LHCN-M2 (cell line): Measurements from ENCODE around the gene EIF3A. TPM values are rescaled to one million over a fixed set of nuclear protein-coding genes. Genes with fewer than 3 reads are reported as not detected.
"Not testable (repeated sequence)": the region's sequence is repeated elsewhere in the genome, so short reads cannot be mapped to it uniquely, and the experiment has no call there.

ENCODE experiments used
- DNase-seq: peaks from one replicate; pipeline ENCODE4 v3.0.0-alpha.2; 2012; ENCODE audit warnings: low read depth
- total RNA-seq: library from RNA; depleted of rRNA; stranded (reverse); fragments of >200 nt; gene quantifications from 2 replicates; pipeline ENCODE4 v1.2.3, GENCODE V29; 2014

The EIF3A gene
- total RNA-seq, 1 experiment from 2014 or later = 140 TPM

- no peak for DNase-seq
Observed at GRCh38 chr10:119100434-119101238, 20.0 kb upstream of the EIF3A start.

GRCh38 chr10:119098576-119098975 lies 18.0 kb upstream of the EIF3A start:
- DNase-seq = no peak

DNA sequence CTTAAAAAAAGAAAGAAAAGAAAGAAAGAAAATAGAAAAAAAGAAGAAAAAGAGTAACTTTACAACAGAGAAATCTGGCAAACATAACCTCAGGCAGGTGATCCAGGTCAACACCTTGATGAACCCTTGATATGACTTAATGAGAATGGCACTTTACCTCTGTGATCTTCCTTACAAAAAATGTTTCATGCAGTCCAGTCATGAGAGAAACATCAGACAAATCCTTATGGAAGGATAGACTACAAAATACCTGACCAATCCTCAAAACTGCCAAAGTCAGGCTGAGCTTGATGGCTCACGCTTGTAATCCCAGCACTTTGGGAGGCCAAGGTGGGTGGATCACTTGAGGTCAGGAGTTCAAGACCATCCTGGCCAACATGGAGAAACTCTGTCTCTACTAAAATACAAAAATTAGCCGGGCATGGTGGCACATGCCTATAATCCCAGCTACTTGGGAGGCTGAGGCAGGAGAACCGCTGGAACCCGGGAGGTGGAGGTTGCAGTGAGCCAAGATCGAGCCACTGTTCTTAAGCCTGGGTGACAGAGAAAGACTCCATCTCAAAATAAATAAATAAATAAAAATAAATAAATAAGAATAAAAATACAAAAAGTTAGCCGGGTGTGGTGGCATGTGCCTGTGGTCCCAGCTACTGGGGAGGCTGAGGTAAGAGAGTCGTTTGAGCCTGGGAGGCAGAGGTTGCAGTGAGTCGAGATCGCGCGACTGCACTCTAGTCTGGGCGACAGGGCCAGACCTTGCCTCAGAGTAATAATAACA lies 16.2 kb upstream of the EIF3A start:
- DNase-seq = not testable (repeated sequence)

GRCh38 chr10:119095640-119096039 lies 15.0 kb upstream of the EIF3A start:
- DNase-seq = no peak

GRCh38 chr10:119090968-119091367 lies 10.4 kb upstream of the EIF3A start:
- peak; percentile 68 for DNase-seq

DNA sequence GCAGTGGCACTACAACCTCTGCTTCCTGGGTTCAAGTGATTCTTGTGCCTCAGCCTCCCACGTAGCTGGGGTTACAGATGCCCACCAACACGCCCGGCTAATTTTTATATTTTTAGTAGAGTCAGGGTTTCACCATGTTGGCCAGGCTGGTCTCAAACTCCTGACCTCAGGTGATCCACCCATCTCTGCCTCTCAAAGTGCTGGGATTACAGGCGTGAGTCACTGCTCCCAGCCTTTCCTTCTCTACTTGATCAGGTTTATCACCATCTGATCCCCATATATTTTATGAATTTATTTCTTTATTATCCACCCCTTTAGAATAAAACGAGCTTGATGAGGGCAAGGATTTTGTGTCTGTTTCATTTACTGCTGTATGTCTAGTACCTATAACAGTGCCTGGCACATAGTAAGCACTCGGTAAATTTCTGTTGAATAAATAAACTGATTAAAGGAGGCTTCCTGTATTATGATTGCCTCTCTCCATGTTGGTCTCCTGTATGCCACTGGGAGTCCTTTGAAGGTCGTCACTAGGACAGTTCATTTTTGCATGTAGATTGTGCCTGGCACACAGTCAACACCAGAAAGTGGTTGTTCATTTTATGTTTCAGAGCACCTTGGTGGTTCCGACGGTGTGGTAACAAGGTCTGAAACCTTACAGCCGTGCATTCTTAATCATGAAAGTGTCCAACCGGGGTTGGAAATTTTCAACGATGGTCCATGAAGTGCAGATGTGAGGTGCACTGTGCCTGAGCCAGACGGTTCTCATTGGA lies 9.6 kb upstream of the EIF3A start:
- no peak for DNase-seq

GRCh38 chr10:119087271-119087882 lies 6.8 kb upstream of the EIF3A start:
- DNase-seq = no peak

DNA sequence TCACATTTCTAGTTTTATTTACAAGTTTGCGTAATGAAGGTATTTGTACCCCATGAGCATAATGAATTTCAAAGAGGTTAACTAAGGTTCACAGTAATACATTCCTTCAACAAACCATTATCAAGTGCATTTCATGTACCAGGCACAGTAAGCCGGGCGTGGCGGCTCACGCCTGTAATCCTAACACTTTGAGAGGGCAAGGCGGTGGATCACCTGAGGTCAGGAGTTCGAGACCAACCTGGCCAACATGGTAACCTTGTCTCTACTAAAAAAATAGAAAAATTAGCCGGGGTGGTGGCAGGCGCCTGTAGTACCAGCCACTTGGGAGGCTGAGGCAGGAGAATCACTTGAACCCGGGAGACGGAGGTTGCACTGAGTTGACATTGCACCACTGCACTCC lies 4.3 kb upstream of the EIF3A start:
- no peak for DNase-seq

- peak; percentile 71 for DNase-seq
Observed at GRCh38 chr10:119079599-119080520, 757 bp downstream of the EIF3A start.

- DNase-seq = no peak
Observed at GRCh38 chr10:119078422-119079179, 2.0 kb downstream of the EIF3A start.

DNA sequence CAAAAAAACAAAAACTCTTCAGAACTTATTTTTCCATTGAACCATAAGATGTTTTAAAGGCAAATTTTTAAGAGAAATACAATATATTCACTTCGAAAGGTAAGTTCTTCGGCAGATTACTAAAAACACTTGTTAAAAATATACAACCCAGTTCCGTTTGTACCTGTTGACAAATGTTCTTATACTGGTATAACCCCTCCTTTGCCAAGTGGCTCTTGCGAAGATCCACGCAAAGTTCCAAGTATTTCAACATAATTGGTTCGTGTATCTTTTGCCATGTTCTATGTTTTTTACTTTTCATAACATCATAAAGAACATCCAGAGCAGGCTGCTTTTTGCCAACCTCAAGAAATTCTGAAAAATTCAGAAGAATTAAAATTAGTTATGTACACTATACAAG lies 7.0 kb downstream of the EIF3A start:
- DNase-seq = no peak

- no peak for DNase-seq
Observed at GRCh38 chr10:119070395-119071165, 10.0 kb downstream of the EIF3A start.

DNA sequence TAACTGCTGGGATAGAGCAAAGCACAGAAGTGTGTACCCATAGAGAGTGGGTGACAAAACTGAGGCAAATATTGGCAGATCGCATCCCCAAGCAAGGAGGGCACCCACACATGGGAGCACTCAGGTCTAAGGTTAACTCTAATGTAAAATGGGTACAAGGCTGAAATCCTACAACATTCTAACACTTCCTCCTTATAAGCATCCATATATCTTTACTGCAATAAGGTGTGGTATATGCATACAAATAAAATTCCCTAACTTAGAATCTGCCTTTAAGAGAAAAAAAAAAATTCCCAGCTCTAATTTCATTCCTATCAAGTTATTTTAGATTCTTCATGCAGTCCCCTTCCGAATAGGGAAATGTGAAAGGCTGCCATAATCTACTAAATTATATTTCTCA lies 18.7 kb downstream of the EIF3A start:
- DNase-seq = no peak

- DNase-seq = no peak
Observed at GRCh38 chr10:119061352-119061751, 19.3 kb downstream of the EIF3A start.

DNA sequence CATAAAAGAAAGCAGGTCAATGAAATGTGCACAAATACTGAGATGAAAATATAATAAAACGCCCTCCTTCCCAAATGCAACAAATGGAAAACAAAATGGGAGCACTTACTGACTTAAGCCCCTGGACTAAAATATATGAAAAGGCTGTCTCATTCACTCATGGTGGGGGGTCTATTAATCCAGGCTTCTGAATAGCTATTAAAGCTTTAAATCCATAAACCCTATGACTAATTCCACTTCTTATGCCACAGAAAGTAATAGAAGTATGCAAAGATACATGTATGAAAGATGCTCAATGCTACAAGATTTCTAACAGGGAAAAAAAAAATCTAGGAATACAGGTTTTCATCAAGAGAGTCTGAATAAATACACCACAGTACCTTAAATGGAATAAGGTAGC lies 20.5 kb downstream of the EIF3A start:
- no peak for DNase-seq

DNA sequence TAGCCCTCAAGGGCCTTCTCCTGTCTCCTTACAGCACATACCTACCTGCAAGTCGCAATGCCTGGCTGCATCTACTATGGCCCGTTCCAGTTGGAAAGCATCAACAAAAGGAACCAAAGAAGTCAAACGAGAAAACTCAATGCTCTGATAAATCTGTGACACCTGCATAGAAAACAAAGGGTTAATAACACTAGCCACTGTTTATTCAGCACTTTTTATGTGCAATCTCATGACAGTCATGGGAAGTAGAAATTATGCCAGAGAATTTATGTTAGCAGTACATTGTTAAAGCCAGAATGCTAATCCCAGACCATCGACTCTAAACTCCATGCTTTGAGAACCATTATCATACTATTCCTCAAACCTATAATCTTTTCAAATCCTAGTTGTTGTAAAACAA lies 21.1 kb downstream of the EIF3A start:
- no peak for DNase-seq

DNA sequence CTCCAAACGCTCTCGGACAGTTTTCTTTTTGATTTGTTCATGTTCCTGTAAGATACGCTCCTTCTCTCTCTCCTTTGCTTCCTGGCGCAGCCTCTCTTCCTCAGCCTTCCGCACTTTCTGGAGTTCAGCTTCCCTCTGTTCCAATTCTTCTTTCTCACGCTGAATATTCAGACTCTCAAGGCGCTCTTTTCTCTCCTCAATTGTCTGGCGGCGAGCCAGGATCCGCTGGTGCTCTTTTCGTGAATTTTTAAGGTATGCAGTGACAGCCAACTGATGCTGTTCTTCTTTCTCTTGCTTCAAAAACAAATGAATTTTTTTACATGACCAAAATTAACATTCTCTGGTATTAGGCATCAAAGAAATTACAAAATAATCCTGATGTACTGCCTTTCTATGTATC lies 22.6 kb downstream of the EIF3A start:
- DNase-seq = no peak

GRCh38 chr10:119055472-119055871 lies 25.1 kb downstream of the EIF3A start:
- DNase-seq = no peak

- DNase-seq = no peak
Observed at GRCh38 chr10:119051775-119052174, 28.8 kb downstream of the EIF3A start.
